ENCODE data around the gene DUOX1. TPM values are rescaled to one million over a fixed set of nuclear protein-coding genes. Genes with fewer than 3 reads are reported as not detected.

The DUOX1 gene
- total RNA-seq, 1 donor from 2014 or later, result 4.1 TPM

DNA sequence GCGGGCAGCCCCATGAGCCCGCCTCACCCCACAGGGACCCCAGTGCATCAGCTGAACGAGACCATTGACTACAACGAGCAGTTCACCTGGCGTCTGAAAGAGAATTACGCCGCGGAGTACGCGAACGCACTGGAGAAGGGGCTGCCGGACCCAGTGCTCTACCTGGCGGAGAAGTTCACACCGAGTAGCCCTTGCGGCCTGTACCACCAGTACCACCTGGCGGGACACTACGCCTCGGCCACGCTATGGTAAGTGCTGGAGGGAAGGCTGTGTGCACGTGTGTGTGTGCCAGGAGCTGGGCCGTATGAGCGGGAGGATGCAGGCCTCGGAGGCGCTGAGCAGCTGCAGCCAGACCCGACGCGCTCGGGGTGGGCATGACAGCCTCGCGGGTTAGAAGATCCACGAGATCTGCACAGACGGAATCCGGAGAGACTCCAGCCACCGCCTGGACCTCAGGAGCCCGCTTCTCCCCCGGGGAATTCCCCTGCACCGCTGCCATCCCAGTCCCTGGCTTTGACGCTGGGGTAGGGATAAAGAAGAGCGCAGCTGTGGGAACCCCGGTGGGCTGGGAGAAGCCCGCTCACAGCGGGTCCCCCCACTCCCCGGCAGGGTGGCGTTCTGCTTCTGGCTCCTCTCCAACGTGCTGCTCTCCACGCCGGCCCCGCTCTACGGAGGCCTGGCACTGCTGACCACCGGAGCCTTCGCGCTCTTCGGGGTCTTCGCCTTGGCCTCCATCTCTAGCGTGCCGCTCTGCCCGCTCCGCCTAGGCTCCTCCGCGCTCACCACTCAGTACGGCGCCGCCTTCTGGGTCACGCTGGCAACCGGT lies 13.1 kb upstream of the DUOX1 start:
- H3K36me3 ChIP-seq (ENCODE audit: control insufficient read depth, insufficient read depth, low read length), result no peaks in the 10 kb centered on the region
- TF ChIP-seq, protein P1, sequence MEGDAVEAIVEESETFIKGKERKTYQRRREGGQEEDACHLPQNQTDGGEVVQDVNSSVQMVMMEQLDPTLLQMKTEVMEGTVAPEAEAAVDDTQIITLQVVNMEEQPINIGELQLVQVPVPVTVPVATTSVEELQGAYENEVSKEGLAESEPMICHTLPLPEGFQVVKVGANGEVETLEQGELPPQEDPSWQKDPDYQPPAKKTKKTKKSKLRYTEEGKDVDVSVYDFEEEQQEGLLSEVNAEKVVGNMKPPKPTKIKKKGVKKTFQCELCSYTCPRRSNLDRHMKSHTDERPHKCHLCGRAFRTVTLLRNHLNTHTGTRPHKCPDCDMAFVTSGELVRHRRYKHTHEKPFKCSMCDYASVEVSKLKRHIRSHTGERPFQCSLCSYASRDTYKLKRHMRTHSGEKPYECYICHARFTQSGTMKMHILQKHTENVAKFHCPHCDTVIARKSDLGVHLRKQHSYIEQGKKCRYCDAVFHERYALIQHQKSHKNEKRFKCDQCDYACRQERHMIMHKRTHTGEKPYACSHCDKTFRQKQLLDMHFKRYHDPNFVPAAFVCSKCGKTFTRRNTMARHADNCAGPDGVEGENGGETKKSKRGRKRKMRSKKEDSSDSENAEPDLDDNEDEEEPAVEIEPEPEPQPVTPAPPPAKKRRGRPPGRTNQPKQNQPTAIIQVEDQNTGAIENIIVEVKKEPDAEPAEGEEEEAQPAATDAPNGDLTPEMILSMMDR (IDR thresholded peaks at IDR 0.05; ENCODE audit: insufficient read depth, low read length, poor library complexity, severe bottlenecking), result no peak
- H3K27me3 ChIP-seq (ENCODE audit: control insufficient read depth, insufficient read depth, low read length), result peaks cover 61% of the 10 kb centered on the region
- DNase-seq (ENCODE audit: low read depth), result no peak
- H3K4me3 ChIP-seq (ENCODE audit: low read depth, low read length), result no peak overlapping the region

DNA sequence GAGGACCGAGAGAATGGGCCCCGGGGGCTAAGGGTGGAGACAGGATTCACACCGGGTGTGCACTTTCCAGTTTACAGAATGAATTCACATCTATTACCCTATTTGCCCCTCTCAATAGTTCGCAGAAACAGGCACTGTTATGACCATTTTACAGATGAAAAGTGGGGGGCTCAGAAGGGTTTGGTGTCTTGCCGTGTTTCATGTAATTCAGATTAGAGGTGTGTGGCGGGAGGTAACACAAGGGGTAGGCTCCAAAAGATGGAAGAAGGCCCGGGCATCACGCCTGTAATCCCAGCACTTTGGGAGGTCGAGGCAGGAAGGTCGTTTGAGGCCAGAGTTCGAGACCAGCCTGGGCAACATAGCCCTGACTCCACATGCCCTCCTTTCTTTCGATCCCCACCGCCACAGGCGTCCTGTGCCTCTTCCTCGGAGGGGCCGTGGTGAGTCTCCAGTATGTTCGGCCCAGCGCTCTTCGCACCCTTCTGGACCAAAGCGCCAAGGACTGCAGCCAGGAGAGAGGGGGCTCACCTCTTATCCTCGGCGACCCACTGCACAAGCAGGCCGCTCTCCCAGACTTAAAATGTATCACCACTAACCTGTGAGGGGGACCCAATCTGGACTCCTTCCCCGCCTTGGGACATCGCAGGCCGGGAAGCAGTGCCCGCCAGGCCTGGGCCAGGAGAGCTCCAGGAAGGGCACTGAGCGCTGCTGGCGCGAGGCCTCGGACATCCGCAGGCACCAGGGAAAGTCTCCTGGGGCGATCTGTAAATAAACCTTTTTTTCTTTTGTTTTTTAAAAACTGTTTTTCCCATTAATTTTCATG lies 12.3 kb upstream of the DUOX1 start:
- TF ChIP-seq, protein P1 (IDR thresholded peaks at IDR 0.05; ENCODE audit: insufficient read depth, low read length, poor library complexity, severe bottlenecking), result no peak
- no peaks in the 10 kb centered on the region for H3K36me3 ChIP-seq (ENCODE audit: control insufficient read depth, insufficient read depth, low read length)
- H3K4me3 ChIP-seq (ENCODE audit: low read depth, low read length), result no peak overlapping the region
- DNase-seq (ENCODE audit: low read depth), result no peak
- H3K27me3 ChIP-seq (ENCODE audit: control insufficient read depth, insufficient read depth, low read length), result peaks cover 53% of the 10 kb centered on the region

DNA sequence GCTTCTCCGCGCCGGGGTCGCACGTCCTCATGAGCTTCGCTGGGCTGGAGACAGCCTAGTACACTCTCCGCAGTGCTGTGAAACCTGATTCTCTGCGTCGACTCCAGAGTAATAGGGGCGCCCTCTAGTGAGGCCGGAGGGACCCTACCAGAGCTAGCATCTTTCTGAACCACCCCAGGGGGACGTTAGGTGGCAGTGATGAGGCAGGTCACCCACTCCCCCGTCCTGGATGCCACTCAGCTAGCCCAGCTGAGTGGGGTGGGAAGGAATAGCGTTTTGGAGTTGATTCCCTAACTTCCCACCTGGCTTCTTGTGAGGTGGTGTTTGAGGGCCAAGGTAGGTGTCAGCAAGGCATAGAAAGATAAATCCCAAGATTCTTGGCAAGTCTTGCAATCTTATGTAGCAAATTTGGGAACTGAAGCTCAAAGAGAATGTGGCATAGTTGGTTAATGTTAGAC lies 11.6 kb upstream of the DUOX1 start:
- Histone ChIP-seq H3K4me3 (ENCODE audit: low read depth, low read length) (no peak overlapping the region), H3K36me3 (ENCODE audit: control insufficient read depth, insufficient read depth, low read length) (no peaks in the 10 kb centered on the region), H3K27me3 (ENCODE audit: control insufficient read depth, insufficient read depth, low read length) (peaks cover 47% of the 10 kb centered on the region)
- TF ChIP-seq, protein P1 (IDR thresholded peaks at IDR 0.05; ENCODE audit: insufficient read depth, low read length, poor library complexity, severe bottlenecking), result peak; percentile 100
- DNase-seq (ENCODE audit: low read depth), result peak; percentile 53

DNA sequence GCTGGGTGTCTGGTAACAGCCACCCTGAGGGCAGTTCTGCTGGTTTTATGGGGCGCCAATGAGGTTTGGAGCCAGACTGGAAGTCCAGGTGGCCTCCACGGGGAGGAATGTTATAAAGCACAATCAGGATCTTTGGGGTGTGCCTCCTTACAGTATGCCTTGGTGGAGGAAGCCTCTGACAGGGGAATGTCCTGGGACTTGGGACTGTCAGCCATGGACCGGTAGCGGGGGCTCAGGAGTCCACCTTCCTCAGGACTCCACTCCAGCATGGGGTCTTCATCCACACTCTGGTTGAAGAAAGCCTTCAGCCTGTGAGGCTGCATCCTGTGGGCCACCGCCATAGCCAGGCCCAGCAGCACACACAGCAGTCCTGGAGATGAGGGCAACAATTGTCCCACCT lies 10.8 kb upstream of the DUOX1 start:
- no peak overlapping the region for H3K4me3 ChIP-seq (ENCODE audit: low read depth, low read length)
- no peak for DNase-seq (ENCODE audit: low read depth)

DNA sequence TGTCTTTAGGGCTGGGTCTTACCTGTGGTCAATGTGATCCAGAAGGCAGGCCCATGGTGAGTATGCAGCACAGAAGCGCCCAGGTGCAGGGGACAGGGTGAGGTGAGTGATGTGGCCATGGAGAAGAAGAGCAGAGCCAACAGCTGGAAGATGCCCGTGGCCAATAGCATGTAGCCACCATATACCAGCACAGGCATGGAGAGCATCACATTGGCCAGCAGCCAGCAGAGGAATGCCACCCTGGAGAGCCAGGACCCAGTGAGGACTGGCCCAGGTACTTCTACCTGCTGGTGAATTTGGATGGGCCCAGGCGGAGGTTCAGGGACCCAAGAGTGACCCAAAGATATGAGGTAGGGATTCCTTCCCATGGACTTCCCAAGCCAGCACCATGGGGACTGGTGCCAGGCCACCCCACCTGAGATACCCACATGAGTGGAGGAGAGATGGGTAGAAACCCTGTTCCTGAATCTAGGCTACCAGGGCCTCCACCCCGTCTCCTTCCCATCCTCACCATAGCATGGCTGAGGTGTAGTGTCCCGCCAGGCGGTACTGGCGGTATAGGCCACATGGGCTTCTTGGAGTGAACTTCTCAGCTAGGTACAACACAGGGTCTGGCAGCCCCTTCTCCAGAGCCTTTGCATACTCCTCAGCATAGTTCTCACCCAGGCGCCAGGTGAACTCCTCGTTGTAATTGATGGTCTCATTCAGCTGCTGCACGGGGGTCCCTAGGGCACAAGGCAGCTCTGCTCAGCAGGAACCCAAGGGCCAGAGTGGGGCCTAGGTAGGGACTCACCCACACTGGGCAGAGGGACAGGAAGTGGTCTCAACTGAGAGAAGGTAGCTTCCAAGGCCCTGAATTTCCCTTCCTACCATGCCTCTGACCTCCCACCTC lies 9.5 kb upstream of the DUOX1 start:
- H3K36me3 ChIP-seq (ENCODE audit: control insufficient read depth, insufficient read depth, low read length), result no peaks in the 10 kb centered on the region
- DNase-seq (ENCODE audit: low read depth), result no peak
- TF ChIP-seq, protein P1 (IDR thresholded peaks at IDR 0.05; ENCODE audit: insufficient read depth, low read length, poor library complexity, severe bottlenecking), result no peak
- peaks cover 29% of the 10 kb centered on the region for H3K27me3 ChIP-seq (ENCODE audit: control insufficient read depth, insufficient read depth, low read length)
- H3K4me3 ChIP-seq (ENCODE audit: low read depth, low read length), result no peak overlapping the region

More for the DNA sequence above, 10.8 kb upstream of the DUOX1 start:
- TF ChIP-seq, protein P1 (IDR thresholded peaks at IDR 0.05; ENCODE audit: insufficient read depth, low read length, poor library complexity, severe bottlenecking), result no peak
- H3K36me3 ChIP-seq (ENCODE audit: control insufficient read depth, insufficient read depth, low read length), result no peaks in the 10 kb centered on the region
- peaks cover 38% of the 10 kb centered on the region for H3K27me3 ChIP-seq (ENCODE audit: control insufficient read depth, insufficient read depth, low read length)
